Liver (tissue), 3 donors: ENCODE measurements around the gene RFNG.
A peak's percentile ranks its signal among the peaks of the same experiment; 100 is the strongest.

Source experiments
- CTCF ChIP-seq: fragments of 150-350 bp; IDR thresholded peaks from 2 replicates; pipeline ENCODE4 v1.5.1; 2017; ENCODE audit warnings: improper control_type of control experiment, low read depth, low read length; ENCODE audit not compliant: missing input control
- GABPA ChIP-seq, 2 donors: IDR thresholded peaks in 1 of 2; conservative IDR thresholded peaks in 1 of 2; 2 replicates each; pipeline ENCODE4 v1.6.1; 2016; ENCODE audit warnings: antibody characterized with exemption in 2 of 2, mild to moderate bottlenecking in 1 of 2, moderate library complexity in 1 of 2
- HNF4G ChIP-seq: IDR thresholded peaks from 2 replicates; pipeline ENCODE4 v1.6.1; 2016; ENCODE audit warnings: antibody characterized with exemption
- MAX ChIP-seq: IDR thresholded peaks from 2 replicates; pipeline ENCODE4 v1.6.1; 2016; ENCODE audit warnings: antibody characterized with exemption
- REST ChIP-seq: IDR thresholded peaks from 2 replicates; pipeline ENCODE4 v1.6.1; 2016; ENCODE audit warnings: antibody characterized with exemption, mild to moderate bottlenecking
- RXRA ChIP-seq, 2 donors: IDR thresholded peaks; 2 replicates each; pipeline ENCODE4 v1.6.1; 2017 to 2018; ENCODE audit warnings: antibody characterized with exemption in 2 of 2, mild to moderate bottlenecking in 1 of 2
- SP1 ChIP-seq: IDR thresholded peaks from 2 replicates; pipeline ENCODE4 v1.6.1; 2018; ENCODE audit warnings: antibody characterized with exemption, mild to moderate bottlenecking
- YY1 ChIP-seq: IDR thresholded peaks from 2 replicates; pipeline ENCODE4 v1.6.1; 2016; ENCODE audit warnings: antibody characterized with exemption, mild to moderate bottlenecking
- donor health status: healthy.
- donor health status: healthy.

GRCh38 chr17:82039695-82040299 is 11.8 kb downstream of the RFNG start:
- no peak for TF ChIP-seq CTCF
- peak; percentile 78 for TF ChIP-seq REST
- TF ChIP-seq GABPA (IDR thresholded peaks at IDR 0.05 in 1 of 2, conservative IDR thresholded peaks at IDR 0.05 in 1 of 2) = peak in 1 of 2 donors; percentile 66
- TF ChIP-seq YY1 = peak; percentile 82
- peak; percentile 85 for TF ChIP-seq HNF4G
- peak; percentile 96 for TF ChIP-seq SP1
- peak; percentile 90 for TF ChIP-seq MAX
- peak; percentile 95 to 98 for TF ChIP-seq RXRA (IDR thresholded peaks at IDR 0.05)
